Activated CD4-positive, alpha-beta memory T cell treated with anti-CD3 and anti-CD28 coated beads for 36 hours (primary cell): ENCODE results near the gene STEAP3. TPM values are rescaled to one million over a fixed set of nuclear protein-coding genes. Genes with fewer than 3 reads are reported as not detected.

Source experiments
- CTCF ChIA-PET: fragments of 350-600 bp; sonication (Branson Sonifier 250); formaldehyde crosslinking; loops from one replicate; lab custom pipeline; 2021; ENCODE audit warnings: antibody characterized with exemption, inconsistent platforms; lab: Charles Lee
- POLR2A ChIA-PET: fragments of 350-600 bp; sonication (Branson Sonifier 250); formaldehyde crosslinking; loops from one replicate; lab custom pipeline; 2021; ENCODE audit warnings: antibody characterized with exemption; lab: Charles Lee
- DNase-seq: peaks from one replicate; pipeline ENCODE4 v3.0.0-alpha.2; 2020
- H3K27ac Mint-ChIP-seq: one replicate; pipeline ENCODE4 v1.8.0; 2021; ENCODE audit warnings: mixed read lengths
- H3K27me3 Mint-ChIP-seq: one replicate; pipeline ENCODE4 v1.8.0; 2021; ENCODE audit warnings: mixed read lengths
- H3K36me3 Mint-ChIP-seq: one replicate; pipeline ENCODE4 v1.8.0; 2021; ENCODE audit warnings: mixed read lengths
- H3K4me1 Mint-ChIP-seq: one replicate; pipeline ENCODE4 v1.8.0; 2021; ENCODE audit warnings: low read depth, mixed read lengths
- H3K4me3 Mint-ChIP-seq: one replicate; pipeline ENCODE4 v1.8.0; 2021; ENCODE audit warnings: mild to moderate bottlenecking, mixed read lengths
- H3K9me3 Mint-ChIP-seq: one replicate; pipeline ENCODE4 v1.8.0; 2021; ENCODE audit warnings: mixed read lengths
- intact Hi-C: fragments of 100-400 bp; cut with micrococcal nuclease; formaldehyde crosslinking; loops from one replicate; pipeline ENCODE4 v1.15.1; 2023
- total RNA-seq, 2 experiments: library from RNA; stranded (reverse); gene quantifications; one replicate each; pipeline ENCODE4 v1.2.3, GENCODE V29; 2021

STEAP3 gene
- total RNA-seq, 2 experiments from 2014 or later, result 0.12 to 0.17 TPM

GRCh38 chr2:119221609-119222008 is 2.0 kb upstream of the STEAP3 start:
- Mint-ChIP-seq H3K4me3 (no peak overlapping the region), H3K27me3 (peaks cover 45% of the 10 kb centered on the region), H3K9me3 (no peaks in the 10 kb centered on the region), H3K4me1 (no peaks in the 10 kb centered on the region), H3K36me3 (no peaks in the 10 kb centered on the region), H3K27ac (no peak overlapping the region)
- CTCF ChIA-PET, result no interaction called here
- POLR2A ChIA-PET, result no interaction called here
- no peak for DNase-seq
- intact Hi-C loops, result no loop called here

GRCh38 chr2:119222213-119222612 is 1.4 kb upstream of the STEAP3 start:
- Mint-ChIP-seq H3K27ac (no peak overlapping the region), H3K4me3 (no peak overlapping the region), H3K9me3 (no peaks in the 10 kb centered on the region), H3K4me1 (no peaks in the 10 kb centered on the region), H3K36me3 (no peaks in the 10 kb centered on the region), H3K27me3 (peaks cover 46% of the 10 kb centered on the region)
- ChIA-PET CTCF (no interaction called here), POLR2A (no interaction called here)
- intact Hi-C loops, result no loop called here
- DNase-seq, result no peak

GRCh38 chr2:119222863-119223520 is 642 bp upstream of the STEAP3 start:
- no peak overlapping the region for H3K4me3 Mint-ChIP-seq
- no peaks in the 10 kb centered on the region for H3K36me3 Mint-ChIP-seq
- intact Hi-C loops, result no loop called here
- no peak overlapping the region for H3K27ac Mint-ChIP-seq
- DNase-seq, result no peak
- ChIA-PET CTCF (no interaction called here), POLR2A (no interaction called here)
- no peaks in the 10 kb centered on the region for H3K4me1 Mint-ChIP-seq
- peaks cover 46% of the 10 kb centered on the region for H3K27me3 Mint-ChIP-seq
- H3K9me3 Mint-ChIP-seq, result no peaks in the 10 kb centered on the region

- intact Hi-C loops, result no loop called here
- ChIA-PET POLR2A (no interaction called here), CTCF (no interaction called here)
- Mint-ChIP-seq H3K9me3 (no peaks in the 10 kb centered on the region), H3K4me3 (no peak overlapping the region), H3K4me1 (no peaks in the 10 kb centered on the region), H3K27me3 (peaks cover 45% of the 10 kb centered on the region), H3K27ac (no peak overlapping the region), H3K36me3 (no peaks in the 10 kb centered on the region)
- no peak for DNase-seq
Observed at GRCh38 chr2:119224391-119225104, 914 bp downstream of the STEAP3 start.

GRCh38 chr2:119225105-119225865 is 1.7 kb downstream of the STEAP3 start:
- H3K4me1 Mint-ChIP-seq, result no peaks in the 10 kb centered on the region
- no peaks in the 10 kb centered on the region for H3K36me3 Mint-ChIP-seq
- ChIA-PET CTCF (no interaction called here), POLR2A (no interaction called here)
- H3K27me3 Mint-ChIP-seq, result peaks cover 42% of the 10 kb centered on the region
- intact Hi-C loops, result no loop called here
- no peaks in the 10 kb centered on the region for H3K9me3 Mint-ChIP-seq
- no peak overlapping the region for H3K27ac Mint-ChIP-seq
- DNase-seq, result no peak
- H3K4me3 Mint-ChIP-seq, result no peak overlapping the region

- POLR2A ChIA-PET, result no interaction called here
- no peak for DNase-seq
- Mint-ChIP-seq H3K4me1 (no peaks in the 10 kb centered on the region), H3K9me3 (no peaks in the 10 kb centered on the region), H3K4me3 (no peak overlapping the region), H3K27ac (no peak overlapping the region), H3K36me3 (no peaks in the 10 kb centered on the region), H3K27me3 (peaks cover 37% of the 10 kb centered on the region)
- CTCF ChIA-PET, result no interaction called here
- intact Hi-C loops, result no loop called here
Observed at GRCh38 chr2:119225926-119226325, 2.3 kb downstream of the STEAP3 start.

- POLR2A ChIA-PET, result no interaction called here
- H3K4me1 Mint-ChIP-seq, result no peaks in the 10 kb centered on the region
- H3K27me3 Mint-ChIP-seq, result peaks cover 23% of the 10 kb centered on the region
- no peak overlapping the region for H3K4me3 Mint-ChIP-seq
- no peak for DNase-seq
- no peak overlapping the region for H3K27ac Mint-ChIP-seq
- CTCF ChIA-PET, result no interaction called here
- intact Hi-C loops, result no loop called here
- no peaks in the 10 kb centered on the region for H3K36me3 Mint-ChIP-seq
- H3K9me3 Mint-ChIP-seq, result no peaks in the 10 kb centered on the region
Observed at GRCh38 chr2:119227346-119227745, 3.7 kb downstream of the STEAP3 start.

- H3K27ac Mint-ChIP-seq, result no peak overlapping the region
- peaks cover 17% of the 10 kb centered on the region for H3K27me3 Mint-ChIP-seq
- DNase-seq, result no peak
- no peaks in the 10 kb centered on the region for H3K36me3 Mint-ChIP-seq
- no peaks in the 10 kb centered on the region for H3K4me1 Mint-ChIP-seq
- POLR2A ChIA-PET, result no interaction called here
- no peaks in the 10 kb centered on the region for H3K9me3 Mint-ChIP-seq
- CTCF ChIA-PET, result no interaction called here
- intact Hi-C loops, result no loop called here
- H3K4me3 Mint-ChIP-seq, result no peak overlapping the region
Observed at GRCh38 chr2:119228136-119228535, 4.5 kb downstream of the STEAP3 start.

GRCh38 chr2:119228964-119229363 is 5.3 kb downstream of the STEAP3 start:
- H3K4me3 Mint-ChIP-seq, result no peak overlapping the region
- no peak overlapping the region for H3K27ac Mint-ChIP-seq
- H3K4me1 Mint-ChIP-seq, result no peaks in the 10 kb centered on the region
- CTCF ChIA-PET, result no interaction called here
- POLR2A ChIA-PET, result no interaction called here
- H3K9me3 Mint-ChIP-seq, result no peaks in the 10 kb centered on the region
- no peak for DNase-seq
- intact Hi-C loops, result no loop called here
- no peaks in the 10 kb centered on the region for H3K36me3 Mint-ChIP-seq
- H3K27me3 Mint-ChIP-seq, result peaks cover 14% of the 10 kb centered on the region

GRCh38 chr2:119229716-119230115 is 6.1 kb downstream of the STEAP3 start:
- POLR2A ChIA-PET, result no interaction called here
- no peaks in the 10 kb centered on the region for H3K36me3 Mint-ChIP-seq
- CTCF ChIA-PET, result no interaction called here
- no peaks in the 10 kb centered on the region for H3K9me3 Mint-ChIP-seq
- no peak overlapping the region for H3K4me3 Mint-ChIP-seq
- H3K4me1 Mint-ChIP-seq, result no peaks in the 10 kb centered on the region
- no peak for DNase-seq
- no peak overlapping the region for H3K27ac Mint-ChIP-seq
- intact Hi-C loops, result loop anchor here (5.0 kb wide), 1 partner anchor 138 kb away; the partner anchor contains the start of genes C2orf76 and DBI
- H3K27me3 Mint-ChIP-seq, result peaks cover 11% of the 10 kb centered on the region

GRCh38 chr2:119230219-119231185 is 6.9 kb downstream of the STEAP3 start:
- intact Hi-C loops, result loop anchor here (5.0 kb wide), 1 partner anchor 137 kb away; the partner anchor contains the start of genes C2orf76 and DBI
- ChIA-PET POLR2A (no interaction called here), CTCF (no interaction called here)

More at GRCh38 chr2:119230219-119231185, 6.9 kb downstream of the STEAP3 start:
- Mint-ChIP-seq H3K27me3 (peaks cover 7% of the 10 kb centered on the region), H3K27ac (no peak overlapping the region), H3K4me3 (no peak overlapping the region), H3K9me3 (no peaks in the 10 kb centered on the region), H3K4me1 (no peaks in the 10 kb centered on the region), H3K36me3 (no peaks in the 10 kb centered on the region)
- no peak for DNase-seq
